ENCODE measurements around the gene DENND6B.

DNA sequence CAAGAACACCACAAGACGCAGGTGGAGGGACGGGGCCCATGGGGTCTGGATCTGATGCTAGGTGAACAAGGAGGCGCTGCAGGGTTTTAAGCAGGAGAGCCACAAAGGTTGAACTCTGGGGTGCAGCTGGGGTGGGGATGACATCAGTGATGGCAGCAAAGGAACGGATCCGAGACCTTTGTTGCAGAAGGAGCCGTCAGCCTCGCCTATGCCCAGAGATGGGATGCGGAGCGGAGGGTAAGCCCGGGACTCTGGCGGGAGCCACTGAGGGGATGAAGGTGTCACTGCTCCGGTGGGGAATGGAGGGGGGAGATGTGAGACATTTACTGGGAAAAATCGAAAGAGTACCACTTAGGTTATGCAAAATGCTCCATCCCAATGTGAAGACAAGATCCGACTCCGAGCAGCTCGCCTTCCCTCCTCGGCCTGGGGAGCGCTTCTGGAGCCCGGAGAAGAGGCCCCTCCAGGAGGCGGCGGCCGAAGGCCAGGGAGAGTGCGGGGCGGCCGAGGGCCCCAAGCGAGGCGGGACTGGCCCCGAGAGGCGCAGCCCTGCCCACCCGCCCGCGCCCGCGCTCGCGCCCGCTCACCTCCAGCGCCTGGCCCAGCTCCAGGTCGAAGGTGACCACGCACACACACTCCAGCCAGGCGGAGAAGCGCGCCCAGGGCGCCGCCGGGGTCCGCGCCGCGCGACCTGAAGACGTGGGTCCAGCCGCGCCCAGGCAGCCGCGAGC lies 422 bp downstream of the DENND6B start:
- TF ChIP-seq, protein P1, sequence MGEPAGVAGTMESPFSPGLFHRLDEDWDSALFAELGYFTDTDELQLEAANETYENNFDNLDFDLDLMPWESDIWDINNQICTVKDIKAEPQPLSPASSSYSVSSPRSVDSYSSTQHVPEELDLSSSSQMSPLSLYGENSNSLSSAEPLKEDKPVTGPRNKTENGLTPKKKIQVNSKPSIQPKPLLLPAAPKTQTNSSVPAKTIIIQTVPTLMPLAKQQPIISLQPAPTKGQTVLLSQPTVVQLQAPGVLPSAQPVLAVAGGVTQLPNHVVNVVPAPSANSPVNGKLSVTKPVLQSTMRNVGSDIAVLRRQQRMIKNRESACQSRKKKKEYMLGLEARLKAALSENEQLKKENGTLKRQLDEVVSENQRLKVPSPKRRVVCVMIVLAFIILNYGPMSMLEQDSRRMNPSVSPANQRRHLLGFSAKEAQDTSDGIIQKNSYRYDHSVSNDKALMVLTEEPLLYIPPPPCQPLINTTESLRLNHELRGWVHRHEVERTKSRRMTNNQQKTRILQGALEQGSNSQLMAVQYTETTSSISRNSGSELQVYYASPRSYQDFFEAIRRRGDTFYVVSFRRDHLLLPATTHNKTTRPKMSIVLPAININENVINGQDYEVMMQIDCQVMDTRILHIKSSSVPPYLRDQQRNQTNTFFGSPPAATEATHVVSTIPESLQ (CRISPR knock-in tag; IDR thresholded peaks at IDR 0.05), result no peak
- TF ChIP-seq ZNF263 (CRISPR knock-in tag; IDR thresholded peaks at IDR 0.05; ENCODE audit: low read depth) (no peak), ETV6 (CRISPR knock-in tag; IDR thresholded peaks at IDR 0.05) (no peak), CTCF (IDR thresholded peaks at IDR 0.05) (no peak), CREB1 (CRISPR knock-in tag; IDR thresholded peaks at IDR 0.05) (no peak), ZNF232 (CRISPR knock-in tag; IDR thresholded peaks at IDR 0.05) (no peak), SP1 (CRISPR knock-in tag; conservative IDR thresholded peaks at IDR 0.05) (no peak), CREM (CRISPR knock-in tag; IDR thresholded peaks at IDR 0.05) (no peak)

Data from WTC11 (cell line).